Stimulated activated memory B cell treated with anti-CD40 and anti-IgM and Interleukin-4, amounts not matched to agents 10 μg/mL and 1 μg/mL and 100 μg/mL, for 72 hours (primary cell): ENCODE data around the gene POLR1A.
"Not testable (repeated sequence)": the region's sequence is repeated elsewhere in the genome, so short reads cannot be mapped to it uniquely, and the experiment has no call there.

ENCODE experiments used
- ATAC-seq: fragments of 150-1000 bp; cut with Tn5 transposase; 2 replicates; pipeline ENCODE4 v1.10.0; 2021
- H3K27ac Mint-ChIP-seq: one replicate; pipeline ENCODE4 v1.8.0; 2022; ENCODE audit warnings: mild to moderate bottlenecking, mixed read lengths
- H3K27me3 Mint-ChIP-seq: one replicate; pipeline ENCODE4 v1.8.0; 2022; ENCODE audit warnings: mixed read lengths
- H3K36me3 Mint-ChIP-seq: one replicate; pipeline ENCODE4 v1.8.0; 2022; ENCODE audit warnings: mixed read lengths
- H3K4me1 Mint-ChIP-seq: one replicate; pipeline ENCODE4 v1.8.0; 2022; ENCODE audit warnings: mixed read lengths
- H3K4me3 Mint-ChIP-seq: one replicate; pipeline ENCODE4 v1.8.0; 2022; ENCODE audit warnings: mild to moderate bottlenecking, moderate library complexity, mixed read lengths
- H3K9me3 Mint-ChIP-seq: one replicate; pipeline ENCODE4 v1.8.0; 2022; ENCODE audit warnings: mixed read lengths

The POLR1A gene

GRCh38 chr2:85997017-85997970 lies 108.4 kb downstream of the POLR1A start:
- H3K36me3 Mint-ChIP-seq: no peaks in the 10 kb centered on the region
- no peak for ATAC-seq
- peaks cover 79% of the 10 kb centered on the region for H3K4me1 Mint-ChIP-seq
- no peaks in the 10 kb centered on the region for H3K27me3 Mint-ChIP-seq
- H3K4me3 Mint-ChIP-seq: no peak overlapping the region
- H3K27ac Mint-ChIP-seq: peak overlapping the region; percentile 51
- H3K9me3 Mint-ChIP-seq: peaks cover 3% of the 10 kb centered on the region

- no peak overlapping the region for H3K4me3 Mint-ChIP-seq
- peaks cover 77% of the 10 kb centered on the region for H3K4me1 Mint-ChIP-seq
- no peak for ATAC-seq
- no peaks in the 10 kb centered on the region for H3K27me3 Mint-ChIP-seq
- H3K27ac Mint-ChIP-seq: peak overlapping the region; percentile 51
- peaks cover 3% of the 10 kb centered on the region for H3K9me3 Mint-ChIP-seq
- no peaks in the 10 kb centered on the region for H3K36me3 Mint-ChIP-seq
Observed at GRCh38 chr2:85996591-85996990, 109.1 kb downstream of the POLR1A start.

GRCh38 chr2:85995648-85996529 lies 109.8 kb downstream of the POLR1A start:
- Mint-ChIP-seq H3K27me3 (no peaks in the 10 kb centered on the region), H3K9me3 (peaks cover 3% of the 10 kb centered on the region), H3K4me1 (peaks cover 70% of the 10 kb centered on the region), H3K27ac (peak overlapping the region; percentile 79), H3K4me3 (no peak overlapping the region), H3K36me3 (no peaks in the 10 kb centered on the region)
- no peak for ATAC-seq

- Mint-ChIP-seq H3K27me3 (no peaks in the 10 kb centered on the region), H3K27ac (peak overlapping the region; percentile 79), H3K4me1 (peaks cover 62% of the 10 kb centered on the region), H3K4me3 (peak overlapping the region; percentile 41), H3K36me3 (no peaks in the 10 kb centered on the region), H3K9me3 (peaks cover 1% of the 10 kb centered on the region)
- ATAC-seq: no peak
Observed at GRCh38 chr2:85994897-85995647, 110.6 kb downstream of the POLR1A start.

GRCh38 chr2:85994421-85994777 lies 111.3 kb downstream of the POLR1A start:
- H3K27me3 Mint-ChIP-seq: no peaks in the 10 kb centered on the region
- H3K36me3 Mint-ChIP-seq: no peaks in the 10 kb centered on the region
- peak; percentile 54 for ATAC-seq
- peak overlapping the region; percentile 79 for H3K27ac Mint-ChIP-seq
- peaks cover 55% of the 10 kb centered on the region for H3K4me1 Mint-ChIP-seq
- H3K4me3 Mint-ChIP-seq: no peak overlapping the region
- H3K9me3 Mint-ChIP-seq: no peaks in the 10 kb centered on the region

- no peaks in the 10 kb centered on the region for H3K27me3 Mint-ChIP-seq
- no peak for ATAC-seq
- H3K27ac Mint-ChIP-seq: no peak overlapping the region
- H3K4me3 Mint-ChIP-seq: no peak overlapping the region
- H3K9me3 Mint-ChIP-seq: no peaks in the 10 kb centered on the region
- peaks cover 50% of the 10 kb centered on the region for H3K4me1 Mint-ChIP-seq
- H3K36me3 Mint-ChIP-seq: no peaks in the 10 kb centered on the region
Observed at GRCh38 chr2:85992611-85993010, 113.1 kb downstream of the POLR1A start.

GRCh38 chr2:85992053-85992452 lies 113.6 kb downstream of the POLR1A start:
- H3K9me3 Mint-ChIP-seq: not testable (repeated sequence)

GRCh38 chr2:85990084-85990483 lies 115.6 kb downstream of the POLR1A start:
- Mint-ChIP-seq H3K4me1 (peaks cover 25% of the 10 kb centered on the region), H3K27ac (no peak overlapping the region), H3K9me3 (no peaks in the 10 kb centered on the region), H3K36me3 (no peaks in the 10 kb centered on the region), H3K4me3 (no peak overlapping the region), H3K27me3 (no peaks in the 10 kb centered on the region)
- ATAC-seq: no peak

More at GRCh38 chr2:85992053-85992452, 113.6 kb downstream of the POLR1A start:
- H3K36me3 Mint-ChIP-seq, H3K27ac Mint-ChIP-seq, H3K4me3 Mint-ChIP-seq, H3K27me3 Mint-ChIP-seq, ATAC-seq: not testable (repeated sequence)
- H3K4me1 Mint-ChIP-seq: peaks cover 45% of the 10 kb centered on the region

GRCh38 chr2:85989288-85989865 lies 116.3 kb downstream of the POLR1A start:
- H3K36me3 Mint-ChIP-seq: no peaks in the 10 kb centered on the region
- no peaks in the 10 kb centered on the region for H3K9me3 Mint-ChIP-seq
- ATAC-seq: no peak
- H3K27ac Mint-ChIP-seq: peak overlapping the region; percentile 18
- H3K4me1 Mint-ChIP-seq: peaks cover 18% of the 10 kb centered on the region
- H3K4me3 Mint-ChIP-seq: no peak overlapping the region
- no peaks in the 10 kb centered on the region for H3K27me3 Mint-ChIP-seq

GRCh38 chr2:85988914-85989270 lies 116.8 kb downstream of the POLR1A start:
- no peaks in the 10 kb centered on the region for H3K9me3 Mint-ChIP-seq
- no peaks in the 10 kb centered on the region for H3K36me3 Mint-ChIP-seq
- H3K4me1 Mint-ChIP-seq: peaks cover 13% of the 10 kb centered on the region
- ATAC-seq: no peak
- peak overlapping the region; percentile 18 for H3K27ac Mint-ChIP-seq
- H3K4me3 Mint-ChIP-seq: no peak overlapping the region
- no peaks in the 10 kb centered on the region for H3K27me3 Mint-ChIP-seq

GRCh38 chr2:85988175-85988913 lies 117.3 kb downstream of the POLR1A start:
- ATAC-seq: no peak
- Mint-ChIP-seq H3K27ac (peak overlapping the region; percentile 18), H3K4me3 (no peak overlapping the region), H3K27me3 (no peaks in the 10 kb centered on the region), H3K4me1 (peaks cover 9% of the 10 kb centered on the region), H3K36me3 (no peaks in the 10 kb centered on the region), H3K9me3 (no peaks in the 10 kb centered on the region)

- Mint-ChIP-seq H3K4me1 (peaks cover 9% of the 10 kb centered on the region), H3K36me3 (no peaks in the 10 kb centered on the region), H3K4me3 (no peak overlapping the region), H3K27me3 (no peaks in the 10 kb centered on the region), H3K27ac (peak overlapping the region; percentile 18), H3K9me3 (no peaks in the 10 kb centered on the region)
- ATAC-seq: no peak
Observed at GRCh38 chr2:85987266-85988174, 118.2 kb downstream of the POLR1A start.

GRCh38 chr2:85986121-85986520 lies 119.6 kb downstream of the POLR1A start:
- Mint-ChIP-seq H3K9me3 (no peaks in the 10 kb centered on the region), H3K36me3 (no peaks in the 10 kb centered on the region), H3K4me1 (peaks cover 9% of the 10 kb centered on the region), H3K27ac (no peak overlapping the region), H3K4me3 (no peak overlapping the region), H3K27me3 (no peaks in the 10 kb centered on the region)
- ATAC-seq: no peak
